ENCODE measurements around the gene CD300LD.

CD300LD gene

DNA sequence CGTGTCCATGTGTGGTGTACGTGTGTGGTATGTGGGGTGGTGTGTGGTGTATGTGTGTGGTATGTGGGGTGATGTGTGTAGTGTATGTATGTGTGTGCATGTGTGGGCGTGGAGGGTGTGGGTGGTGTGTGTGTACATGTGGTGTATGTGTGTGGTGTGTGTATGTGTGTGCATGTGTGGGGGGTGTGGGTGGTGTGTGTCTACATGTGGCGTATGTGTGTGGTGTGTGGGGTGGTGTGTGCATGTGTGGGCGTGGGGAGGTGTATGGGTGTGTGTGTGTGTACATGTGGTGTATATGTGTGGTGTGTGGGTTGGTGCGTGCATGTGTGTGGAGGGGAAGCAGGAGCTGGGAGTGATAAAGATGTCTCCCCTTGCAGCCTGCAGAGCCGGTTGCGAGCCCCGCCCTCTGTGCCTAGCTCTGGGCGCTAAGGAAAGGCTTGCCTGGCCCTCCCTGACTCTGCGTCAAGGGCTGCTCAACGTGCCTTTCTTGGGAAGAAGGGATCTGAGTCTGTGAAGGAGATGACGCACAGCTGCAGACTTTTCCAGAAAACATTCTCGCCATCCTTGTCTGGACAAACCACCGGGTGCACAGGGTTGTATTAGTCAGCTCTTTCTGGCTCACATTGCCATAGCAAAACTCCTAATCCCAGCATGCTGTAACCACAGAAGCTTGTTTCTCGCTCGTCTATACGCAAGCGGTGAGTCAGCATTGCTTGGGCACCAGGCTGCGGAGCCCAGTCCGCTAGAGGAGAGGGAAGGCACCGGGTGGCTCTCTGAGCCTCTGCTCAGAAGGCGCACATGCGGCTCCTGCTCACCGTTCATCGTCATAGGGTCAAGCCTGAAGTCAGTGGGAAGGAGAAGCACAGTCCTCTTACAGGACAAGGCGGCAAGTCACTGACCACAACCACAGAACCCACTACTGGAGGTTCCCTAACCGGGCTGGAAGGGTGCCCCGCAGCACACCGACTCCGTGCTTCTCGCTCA lies 22.8 kb downstream of the CD300LD start:
- peak; percentile 97 to 99 (median 99) for DNase-seq

DNA sequence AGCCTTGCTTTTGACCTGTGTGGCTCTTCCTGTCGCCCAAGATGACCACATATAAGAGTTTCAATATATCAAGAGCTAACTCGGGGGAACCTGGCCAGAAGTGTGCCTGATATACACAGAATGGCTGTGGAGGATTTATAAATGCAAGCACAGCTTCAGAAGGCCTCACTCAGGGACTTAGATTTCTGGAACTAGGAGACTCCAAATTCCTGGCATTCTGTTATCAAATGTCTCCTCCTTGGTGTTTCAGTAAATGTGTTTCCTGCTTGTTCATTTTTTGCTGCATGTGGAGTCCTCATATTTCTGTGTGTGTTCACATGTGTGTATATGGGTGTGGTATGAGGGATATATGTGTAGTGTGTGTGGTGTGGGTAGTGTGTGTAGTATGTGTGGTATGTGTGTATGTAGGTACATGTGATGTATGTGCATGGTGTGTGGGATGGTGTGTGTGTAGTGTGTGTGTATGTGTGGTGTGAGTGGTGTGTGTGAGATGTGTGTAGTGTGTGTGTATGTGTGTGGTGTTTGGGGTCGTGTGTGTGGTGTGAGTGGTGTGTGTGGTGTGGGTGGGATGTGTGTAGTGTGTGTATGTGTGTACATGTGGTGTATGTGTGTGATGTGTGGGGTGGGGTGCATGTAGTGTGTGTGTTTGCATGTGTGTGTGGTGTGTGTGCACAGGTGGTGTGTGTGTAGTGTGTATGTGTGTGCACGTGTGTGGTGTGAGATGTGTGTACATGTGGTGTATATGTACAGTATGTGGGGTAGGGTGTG lies 23.8 kb downstream of the CD300LD start:
- no peak for DNase-seq

DNA sequence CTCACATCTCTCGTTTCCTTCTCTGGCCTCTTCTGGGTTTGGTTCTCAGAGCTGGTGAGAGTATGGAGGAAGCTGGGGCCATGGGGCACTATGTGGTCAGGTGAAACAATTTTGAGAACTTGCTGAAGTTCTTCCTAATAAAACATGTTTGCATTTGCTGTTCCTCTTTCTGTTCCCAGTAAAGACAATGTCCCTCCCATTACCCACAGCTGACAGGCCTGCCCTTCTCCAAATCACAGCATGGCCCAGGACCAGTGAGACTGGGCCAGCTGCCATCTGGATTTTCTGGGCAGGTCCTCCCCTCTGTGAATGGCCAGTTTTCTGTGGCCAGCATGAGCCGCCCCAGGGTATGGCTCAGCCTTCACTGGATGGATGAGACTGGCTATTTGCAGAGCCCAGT lies 24.7 kb downstream of the CD300LD start, which contains the start of gene CD300H:
TSS of gene CD300H (minus strand) at position 113 of the 400 bp plus-strand sequence.
- peak; percentile 58 to 72 (median 58) for DNase-seq

DNA sequence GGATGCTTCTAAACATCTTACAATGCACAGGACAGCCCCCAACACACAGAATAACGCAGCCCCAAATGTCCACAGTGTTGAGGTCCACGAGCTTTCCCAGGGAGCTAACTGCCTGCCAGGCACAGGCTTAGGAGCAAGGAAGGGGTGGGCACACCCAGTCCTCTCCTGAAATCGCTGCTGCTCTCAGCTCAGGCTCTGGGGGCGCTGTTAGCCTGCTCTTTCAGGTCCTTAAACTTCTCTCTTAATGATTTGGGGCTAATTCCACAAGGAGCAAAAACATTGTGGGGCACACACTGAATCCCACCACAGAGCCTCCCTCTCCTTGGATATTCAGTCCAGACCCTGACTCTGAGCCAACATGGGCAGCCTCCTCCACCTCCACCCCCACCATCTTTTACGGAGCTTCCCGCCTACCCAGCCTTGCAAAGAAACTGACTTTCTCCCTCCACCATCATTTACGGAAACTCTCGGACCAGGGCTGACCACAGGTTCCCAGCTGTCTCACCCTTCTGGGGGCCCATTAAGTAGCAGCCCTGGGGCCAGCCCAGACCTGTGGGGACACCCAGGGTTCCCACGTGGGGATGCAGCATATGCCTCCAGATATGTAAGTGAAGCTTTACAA lies 25.8 kb downstream of the CD300LD start:
- peak; percentile 63 to 77 (median 66) for DNase-seq

DNA sequence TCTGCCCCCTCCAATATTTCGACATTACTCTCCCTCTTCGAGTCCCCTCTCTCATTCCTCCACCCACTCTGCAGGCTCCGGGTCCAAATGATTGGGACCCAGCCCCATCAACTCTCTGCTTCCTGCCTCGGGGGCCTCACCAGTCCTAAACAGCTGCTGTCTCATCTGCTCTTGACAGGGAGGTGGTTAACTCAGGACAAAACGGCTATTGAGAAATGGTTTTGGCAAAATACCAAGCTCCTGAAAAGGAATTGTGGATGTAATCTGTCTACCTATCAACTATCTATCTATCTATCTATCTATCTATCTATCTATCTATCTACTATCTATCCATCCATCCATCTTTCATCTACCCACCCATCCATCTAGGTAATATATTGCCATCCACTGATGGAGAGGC lies 27.0 kb downstream of the CD300LD start:
- peak in 1 of 3 donors; percentile 44 for DNase-seq

DNA sequence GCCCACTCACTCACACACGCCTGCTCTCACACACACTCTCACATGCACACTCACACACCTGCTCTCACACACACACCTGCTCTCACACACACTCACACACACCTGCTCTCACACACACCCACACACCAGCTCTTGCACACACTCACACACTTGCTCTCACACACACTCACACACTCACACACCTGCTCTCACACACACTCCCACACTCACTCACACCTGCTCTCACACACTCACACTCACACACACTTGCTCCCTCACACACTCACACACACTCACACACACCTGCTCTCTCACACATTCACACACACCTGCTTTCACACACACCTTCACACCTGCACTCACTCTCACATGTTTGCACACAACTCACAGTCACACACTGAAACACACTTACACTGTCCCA lies 28.7 kb downstream of the CD300LD start:
- no peak for DNase-seq

DNA sequence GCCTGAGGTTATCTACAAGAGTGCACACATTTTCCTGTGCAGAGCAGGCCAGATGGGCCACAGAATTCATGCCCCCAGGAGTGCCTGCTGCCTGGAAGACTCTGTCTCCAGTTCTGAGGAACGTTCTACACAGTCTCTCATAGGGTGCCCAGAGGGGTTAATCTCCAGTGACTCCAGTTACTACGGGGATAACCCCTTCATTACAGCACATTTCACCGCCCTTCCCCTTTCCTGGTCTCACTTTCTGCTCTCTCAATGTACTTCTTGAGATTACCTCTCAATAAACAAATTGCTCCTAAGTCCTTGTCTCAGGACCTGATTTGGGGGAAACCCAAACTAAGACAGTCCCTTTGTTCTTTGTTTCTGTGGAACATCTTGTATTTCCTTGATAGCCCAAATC lies 30.5 kb downstream of the CD300LD start:
- peak in 1 of 3 donors; percentile 24 for DNase-seq

DNA sequence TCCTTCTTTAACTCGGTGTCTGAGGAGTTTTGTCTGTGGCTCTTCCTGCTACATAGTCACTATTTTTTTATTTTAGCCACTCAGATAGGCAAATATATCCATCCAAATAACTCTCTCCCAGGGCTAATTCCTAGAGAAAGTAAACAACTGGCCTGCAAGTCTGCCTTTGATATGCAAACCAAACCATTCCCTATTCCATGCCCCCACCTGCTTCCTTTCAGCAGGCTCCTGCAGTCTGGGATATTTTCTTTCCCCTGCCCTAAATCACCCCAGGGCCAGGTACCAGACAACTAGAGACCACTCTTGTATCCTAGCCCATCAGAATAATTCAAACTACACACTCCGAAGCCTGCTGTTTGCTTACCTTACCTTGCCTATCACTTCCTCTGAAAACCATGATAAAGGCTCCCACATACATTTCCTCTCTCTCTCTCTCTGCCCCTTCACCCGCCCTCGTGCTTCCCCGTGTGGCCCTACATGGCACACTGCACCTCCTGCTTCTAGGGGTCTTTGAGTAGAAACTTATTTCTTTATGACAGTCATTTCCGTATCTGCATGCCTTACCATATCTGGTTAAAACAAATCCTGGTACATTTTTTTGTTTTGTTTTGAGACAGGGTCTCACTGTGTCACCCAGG lies 33.1 kb downstream of the CD300LD start:
- DNase-seq: no peak

DNA sequence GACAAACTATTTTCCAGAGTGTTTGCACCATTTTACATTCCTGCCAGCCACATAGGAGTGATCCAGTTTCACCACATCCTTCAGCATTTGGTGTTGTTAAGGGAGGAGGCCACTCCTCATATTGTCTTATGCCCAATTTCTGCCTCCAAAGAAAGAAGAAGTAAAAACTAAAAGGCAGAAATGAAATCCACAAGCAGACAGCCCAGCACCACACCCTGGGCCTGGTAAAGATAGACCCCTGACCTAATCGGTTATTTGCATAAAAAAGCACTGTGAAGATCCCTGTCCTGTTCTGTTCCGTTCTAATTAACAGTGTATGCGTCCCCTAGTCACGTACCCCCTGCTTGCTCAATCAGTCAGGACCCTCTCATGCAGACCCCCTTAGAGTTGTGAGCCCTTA lies 33.7 kb downstream of the CD300LD start:
- peak in 1 of 3 donors; percentile 37 for DNase-seq

DNA sequence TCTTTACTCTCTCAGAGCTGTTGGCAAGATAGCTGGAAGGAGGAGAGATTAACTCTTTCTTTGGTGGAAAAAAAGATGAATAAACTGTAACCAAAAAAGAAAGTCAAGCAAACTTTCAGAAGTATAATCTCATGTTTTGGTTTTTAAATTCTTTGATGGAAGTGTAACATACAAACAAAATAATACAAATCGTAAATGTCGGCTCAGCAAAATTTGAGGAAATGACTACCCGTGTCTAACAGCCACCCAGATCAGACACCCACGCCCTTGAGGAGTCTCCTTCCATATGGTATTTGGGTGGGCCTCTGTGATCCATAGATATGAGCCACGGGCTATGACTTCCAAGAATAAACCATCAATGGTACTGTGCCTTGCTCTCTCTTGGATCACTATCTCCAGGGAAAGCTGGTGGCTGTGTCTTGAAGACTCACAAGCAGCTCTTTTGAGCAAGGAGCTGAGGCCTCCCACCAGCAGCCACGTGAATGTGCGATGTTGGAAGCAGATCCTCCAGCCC lies 36.6 kb downstream of the CD300LD start:
- DNase-seq: peak in 1 of 3 donors; percentile 49

DNA sequence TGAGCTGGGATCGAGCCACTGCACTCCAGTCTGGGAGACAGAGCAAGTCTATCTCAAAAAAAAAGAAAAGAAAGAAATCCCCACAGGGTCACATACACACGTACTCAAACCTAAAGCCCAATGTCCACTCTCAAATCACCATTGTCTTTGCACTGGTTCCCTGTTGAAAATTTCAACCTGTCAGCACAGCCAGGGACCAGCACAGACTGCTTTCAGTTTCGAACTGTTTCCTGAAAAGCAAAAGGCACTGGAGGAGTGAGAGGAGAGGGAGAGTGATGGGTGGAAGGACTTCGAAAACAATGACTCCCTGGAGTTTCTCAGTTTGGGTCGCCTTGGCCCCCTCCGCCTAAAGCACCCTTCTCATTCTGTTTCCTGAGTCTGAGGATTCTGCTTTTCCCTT lies 37.2 kb downstream of the CD300LD start:
- DNase-seq: peak; percentile 48 to 65 (median 50)

DNA sequence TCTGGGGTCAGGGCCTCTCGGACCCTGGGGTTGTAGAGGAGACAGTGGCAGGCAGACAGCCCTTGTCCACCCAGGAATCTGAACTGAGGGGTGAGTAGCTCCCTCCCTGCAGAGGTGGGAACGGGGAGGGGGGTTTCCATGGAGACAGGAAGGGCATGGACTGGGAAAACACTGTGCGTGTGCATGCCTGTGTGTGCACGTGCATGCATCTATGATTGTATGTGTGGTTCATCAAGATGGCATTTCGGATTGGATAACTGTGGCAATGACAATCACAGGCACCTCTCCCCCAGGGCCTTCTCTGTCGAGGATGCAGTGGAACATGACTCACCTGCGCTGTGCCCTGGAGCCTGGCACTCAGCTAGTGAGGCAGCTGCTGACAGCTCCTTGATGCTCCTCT lies 40.0 kb downstream of the CD300LD start:
- DNase-seq: no peak

DNA sequence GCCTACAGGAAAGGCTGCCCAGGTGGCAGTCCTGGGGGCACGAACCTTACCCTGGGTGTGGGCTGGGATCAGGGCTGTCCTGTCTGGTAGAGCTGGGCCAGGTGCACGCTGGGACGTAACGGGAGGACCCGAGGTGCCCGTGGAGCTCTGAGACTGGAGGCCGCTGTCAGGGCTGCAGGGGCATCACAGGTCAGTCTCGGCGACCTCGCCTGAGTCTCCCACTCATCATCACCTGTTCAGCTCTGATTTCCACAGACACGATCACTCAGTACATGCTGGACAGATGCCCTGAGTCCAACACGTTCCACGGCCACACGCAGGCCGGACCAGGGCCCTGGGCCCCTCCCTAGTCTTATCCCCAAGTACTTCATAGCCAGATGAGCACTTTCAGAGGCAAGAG lies 41.5 kb downstream of the CD300LD start:
- no peak for DNase-seq

DNA sequence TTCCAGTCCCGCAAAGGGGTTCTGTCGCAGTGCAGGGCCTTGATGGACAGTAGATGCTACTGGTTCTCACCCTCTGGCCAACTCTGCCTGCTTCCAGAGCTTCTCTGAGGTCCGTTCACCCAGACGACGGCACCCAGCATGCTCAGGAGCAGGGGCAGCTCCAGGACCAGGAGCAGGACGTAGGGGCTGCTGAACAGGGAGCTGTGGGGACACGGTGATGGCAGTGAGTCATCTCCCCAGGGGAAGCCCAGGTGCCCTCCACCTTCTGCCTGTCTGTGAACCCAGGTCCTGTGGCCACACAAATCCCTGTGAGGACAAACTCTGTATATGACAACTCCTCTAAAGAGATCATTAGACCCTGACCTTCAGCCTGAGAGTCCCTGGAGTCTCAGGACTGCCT lies 42.7 kb downstream of the CD300LD start:
- no peak for DNase-seq

DNA sequence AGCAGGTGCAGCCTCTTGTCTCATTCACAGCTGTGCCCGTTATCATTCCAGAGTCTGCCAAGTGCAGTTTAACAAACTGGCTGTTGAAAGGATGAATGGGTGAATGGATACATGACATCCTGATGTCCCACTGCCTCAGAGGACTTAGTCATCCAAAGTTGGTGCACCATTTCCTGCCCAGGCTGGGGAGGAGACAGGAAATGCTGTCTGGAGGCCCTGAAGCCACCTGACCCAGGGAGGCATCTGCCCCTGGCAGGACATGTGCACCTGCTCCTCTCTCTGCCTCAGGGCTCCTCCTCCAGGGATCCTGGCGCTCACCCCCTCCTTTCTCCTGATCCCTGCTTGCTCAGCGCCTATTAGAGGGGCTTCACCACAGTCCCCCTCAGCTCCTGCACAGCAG lies 44.3 kb downstream of the CD300LD start:
- no peak for DNase-seq

DNA sequence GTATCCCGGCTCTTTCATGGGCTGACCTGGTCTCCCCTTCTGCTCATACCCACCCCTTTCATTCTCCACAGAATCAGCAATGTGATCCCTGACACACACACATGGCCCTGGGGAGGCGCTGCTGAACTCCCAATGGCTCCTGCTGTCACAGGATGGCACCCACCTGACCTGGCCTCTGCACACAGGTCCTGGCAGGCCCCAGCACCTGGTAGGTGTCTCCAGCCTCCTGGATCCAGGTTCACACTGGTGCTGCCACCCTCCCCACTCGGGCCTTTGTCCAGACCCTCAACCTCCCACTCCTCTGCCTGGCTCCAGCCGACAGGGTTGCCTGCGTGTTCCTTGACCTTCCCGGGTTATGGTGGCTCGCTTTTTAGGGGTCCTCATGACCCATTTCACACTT lies 44.8 kb downstream of the CD300LD start:
- DNase-seq: no peak

DNA sequence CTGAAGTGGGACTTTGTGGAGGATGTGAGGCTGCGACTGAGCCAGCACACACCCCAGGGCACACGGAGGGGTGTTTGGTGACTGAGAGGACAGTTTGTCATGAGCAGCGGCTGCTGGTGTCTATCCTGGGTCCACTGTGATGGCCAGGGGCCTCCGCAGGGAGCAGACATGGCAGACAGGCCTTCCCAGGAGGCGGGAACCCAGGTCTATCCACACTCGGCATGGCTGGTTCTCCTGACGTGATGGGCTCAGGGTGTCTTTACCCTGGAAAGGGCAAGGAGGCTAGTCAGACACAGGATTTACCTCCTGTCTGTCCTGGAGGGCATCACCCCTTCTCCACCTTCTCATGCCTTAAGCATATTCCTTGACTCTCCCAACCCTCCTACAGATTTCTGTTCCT lies 45.5 kb downstream of the CD300LD start:
- DNase-seq: no peak

DNA sequence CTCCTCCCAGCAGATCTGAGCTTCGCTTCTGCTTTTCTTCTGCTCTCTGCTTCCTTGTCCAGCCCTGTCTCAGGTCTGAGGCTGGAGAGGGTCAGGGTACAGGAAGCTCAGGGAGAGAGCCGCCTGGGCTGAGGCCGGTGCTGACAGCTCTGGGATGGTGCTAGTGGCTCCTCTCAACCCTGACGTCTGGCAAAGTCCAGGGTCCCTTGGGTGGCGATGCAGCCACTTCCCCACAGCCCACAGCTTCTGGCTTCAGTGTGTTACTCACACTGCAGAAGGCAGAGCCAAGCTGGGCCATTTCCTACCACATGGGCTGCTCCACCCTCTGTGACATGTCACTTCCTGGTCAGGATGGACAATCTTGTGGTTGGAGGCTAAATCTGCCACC lies 46.2 kb downstream of the CD300LD start, which contains the start of gene CD300C:
TSS of gene CD300C (minus strand) at position 273 of the 388 bp plus-strand sequence. CDS start 333 bp downstream, outside the sequence.
- DNase-seq: peak; percentile 92 to 94 (median 93)

DNA sequence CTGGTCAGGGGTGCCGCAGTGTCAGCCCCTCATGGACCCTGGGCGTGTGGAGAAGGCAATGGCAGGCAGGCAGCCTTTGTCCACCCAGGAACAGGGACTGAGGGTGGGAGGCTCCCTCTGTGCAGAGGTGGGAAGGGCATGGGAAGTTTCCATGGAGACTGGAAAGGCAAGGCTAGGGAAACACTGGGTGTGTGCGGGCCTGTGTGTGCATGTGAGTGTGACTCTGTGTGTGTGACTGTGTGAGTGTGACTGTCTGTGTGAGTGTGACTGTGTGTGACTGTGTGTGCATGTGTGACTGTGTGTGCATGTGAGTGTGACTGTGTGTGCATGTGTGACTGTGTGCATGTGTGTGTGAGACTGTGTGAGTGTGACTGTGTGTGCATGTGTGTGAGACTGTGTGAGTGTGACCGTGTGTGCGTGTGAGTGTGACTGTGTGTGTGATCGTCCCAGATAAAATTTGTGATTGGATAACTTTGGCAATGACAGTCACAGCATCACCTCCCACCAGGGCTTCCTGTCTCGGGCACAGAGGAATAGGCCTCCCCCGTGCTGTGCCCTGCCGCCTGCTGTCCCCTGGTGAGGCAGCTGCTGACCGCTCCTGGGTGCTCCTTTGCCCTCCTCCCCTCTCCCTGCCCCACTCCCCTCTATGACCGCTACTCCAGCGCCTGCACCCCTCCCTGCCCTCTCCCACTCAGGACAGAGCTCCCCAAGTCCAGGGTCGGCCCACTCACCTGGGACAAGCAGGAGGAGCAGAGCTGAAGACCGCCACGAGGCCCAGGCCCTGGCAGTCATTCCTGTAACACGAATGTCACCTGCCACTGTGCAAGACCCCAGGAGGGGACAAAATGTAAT lies 46.9 kb downstream of the CD300LD start:
- DNase-seq: peak; percentile 52 to 61 (median 52)

DNA sequence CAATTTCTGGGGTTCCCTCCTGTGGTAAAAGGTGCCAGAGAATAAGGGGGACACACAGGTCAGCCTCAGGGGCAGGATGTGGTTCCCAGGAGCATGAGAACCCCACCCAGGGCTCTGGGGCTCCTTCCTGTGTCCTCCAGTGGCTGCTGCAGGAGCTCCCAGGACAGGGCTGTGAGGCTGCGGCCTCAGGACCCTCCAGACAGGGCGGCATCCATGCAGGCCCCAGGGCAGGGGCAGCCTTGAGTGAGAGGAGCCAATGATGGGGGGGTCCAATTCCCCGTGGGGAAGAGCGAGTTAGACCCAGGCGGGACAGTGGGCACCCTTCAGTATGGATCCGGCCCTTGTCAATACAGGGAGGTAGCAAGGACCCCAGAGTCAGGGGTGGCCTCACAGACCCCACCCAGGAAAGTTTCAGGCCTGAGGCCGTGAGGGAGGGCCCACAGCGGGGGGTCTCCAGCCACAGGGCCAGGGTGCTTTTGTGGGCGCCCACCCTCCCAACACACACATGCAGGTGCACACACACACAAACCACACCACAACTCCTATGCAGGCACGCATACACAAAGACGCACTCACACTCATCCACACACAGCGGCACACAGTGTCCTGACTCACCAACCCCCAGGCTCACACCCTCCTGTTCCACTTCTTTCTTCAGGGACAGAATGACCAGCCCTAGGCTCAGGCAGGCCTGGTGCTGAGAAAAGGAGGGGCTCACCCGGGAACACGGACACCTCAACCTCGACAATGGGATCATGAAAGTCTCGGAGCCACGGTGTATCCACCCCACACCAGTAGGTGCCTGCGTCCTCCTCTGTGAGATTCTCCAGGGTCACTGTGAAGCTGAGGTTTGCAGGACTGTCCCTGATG lies 48.0 kb downstream of the CD300LD start:
- peak in 2 of 3 donors; percentile 33 to 40 for DNase-seq

All from suppressor macrophage treated with lipopolysaccharide for 1 hour (primary cell).